Measurements from ENCODE around the gene IRF4.

The IRF4 gene

DNA sequence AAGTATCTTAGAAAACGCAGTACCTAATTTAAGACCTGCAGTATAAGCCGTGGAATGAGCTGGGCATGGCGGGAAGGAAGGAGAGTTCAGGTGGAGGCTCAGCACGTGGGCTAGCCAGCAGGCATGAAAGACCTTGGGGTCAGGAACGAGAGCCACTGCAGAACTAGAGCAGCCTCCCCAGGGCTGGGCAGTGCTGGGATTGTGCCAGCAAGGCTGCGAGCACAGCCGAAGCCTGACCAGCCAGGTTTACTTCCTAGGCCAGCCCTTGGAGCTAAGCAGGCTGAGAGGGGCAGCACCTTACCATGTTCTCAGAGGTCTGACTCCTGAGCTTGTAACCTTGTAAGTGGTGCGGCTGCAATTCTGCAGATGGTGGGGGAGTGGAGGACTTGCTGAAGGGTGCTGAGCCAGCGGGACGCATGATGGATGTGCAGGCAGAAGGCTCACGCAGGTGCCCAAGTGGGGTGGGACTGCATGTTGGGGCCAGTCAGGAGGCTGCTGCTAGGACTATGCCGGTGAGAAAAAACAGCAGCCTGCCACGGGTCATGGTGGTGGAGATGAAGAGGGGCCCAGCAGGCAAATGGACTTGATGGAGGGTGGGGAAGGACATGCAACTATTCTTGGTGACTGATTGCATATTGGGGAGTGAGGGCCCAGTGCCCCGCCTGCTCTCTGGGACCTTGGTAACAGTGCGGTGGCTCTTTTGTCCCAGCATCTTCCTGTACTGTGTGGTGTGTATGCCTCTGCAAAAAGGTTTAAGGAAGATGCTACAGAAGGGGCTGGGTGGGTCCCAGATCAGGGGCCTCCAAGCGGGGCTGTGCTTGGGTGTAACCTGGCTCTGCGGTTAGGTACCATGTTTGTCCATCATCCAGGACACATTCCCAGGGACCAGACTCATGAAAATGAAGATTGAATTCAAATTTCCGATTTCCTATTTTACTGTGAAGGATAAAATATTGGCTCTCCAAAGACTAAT, 37.6 kb upstream of the IRF4 start:
- H3K27ac ChIP-seq (ENCODE audit: insufficient read depth, low read length, poor library complexity, severe bottlenecking), result no peak overlapping the region
- H3K4me3 ChIP-seq (ENCODE audit: insufficient read depth, low read depth, low read length, poor library complexity, severe bottlenecking), result no peak overlapping the region
- DNase-seq, result no peak
- no peaks in the 10 kb centered on the region for H3K27me3 ChIP-seq (replicated peaks; ENCODE audit: control insufficient read depth, insufficient read depth, low read length, poor library complexity, severe bottlenecking)
- no peaks in the 10 kb centered on the region for H3K4me1 ChIP-seq (ENCODE audit: control insufficient read depth, insufficient read depth, low read length, poor library complexity, severe bottlenecking)
- peaks cover 5% of the 10 kb centered on the region for H3K36me3 ChIP-seq (ENCODE audit: control insufficient read depth, insufficient read depth, low read length)
- H3K9me3 ChIP-seq (ENCODE audit: control insufficient read depth, low read length), result no peaks in the 10 kb centered on the region

DNA sequence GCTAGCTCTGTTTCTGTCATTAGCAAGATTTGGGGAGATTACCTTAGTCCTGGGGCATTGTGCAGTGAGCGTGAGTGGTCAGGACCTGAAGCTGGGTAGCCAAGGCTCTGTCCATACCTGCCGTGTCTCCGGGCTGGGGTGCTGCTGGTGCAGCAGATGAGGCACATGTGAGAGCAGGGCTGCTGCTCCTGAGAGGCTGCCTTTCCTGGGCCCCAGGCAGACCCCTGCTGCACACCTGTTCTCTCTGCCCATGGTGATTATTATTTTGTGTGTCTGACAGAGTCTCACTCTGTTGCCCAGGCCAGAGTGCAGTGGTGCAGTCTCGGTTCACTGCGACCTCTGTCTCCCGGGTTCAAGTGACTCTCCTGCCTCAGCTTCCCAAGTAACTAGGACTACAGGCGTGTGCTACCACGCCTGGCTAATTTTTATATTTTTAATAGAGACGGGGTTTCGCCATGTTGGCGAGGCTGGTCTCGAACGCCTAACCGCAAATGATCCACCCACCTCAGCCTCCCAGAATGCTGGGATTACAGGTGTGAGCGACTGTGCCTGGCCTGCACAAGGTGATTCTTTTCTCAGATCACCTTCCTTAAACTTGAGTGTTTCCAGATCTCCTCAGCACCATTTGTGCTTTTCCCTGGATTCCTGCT, 36.8 kb upstream of the IRF4 start:
- Histone ChIP-seq H3K4me1 (ENCODE audit: control insufficient read depth, insufficient read depth, low read length, poor library complexity, severe bottlenecking) (no peaks in the 10 kb centered on the region), H3K27ac (ENCODE audit: insufficient read depth, low read length, poor library complexity, severe bottlenecking) (no peak overlapping the region), H3K36me3 (ENCODE audit: control insufficient read depth, insufficient read depth, low read length) (peaks cover 5% of the 10 kb centered on the region), H3K27me3 (replicated peaks; ENCODE audit: control insufficient read depth, insufficient read depth, low read length, poor library complexity, severe bottlenecking) (no peaks in the 10 kb centered on the region), H3K4me3 (ENCODE audit: insufficient read depth, low read depth, low read length, poor library complexity, severe bottlenecking) (no peak overlapping the region), H3K9me3 (ENCODE audit: control insufficient read depth, low read length) (no peaks in the 10 kb centered on the region)
- DNase-seq, result no peak

DNA sequence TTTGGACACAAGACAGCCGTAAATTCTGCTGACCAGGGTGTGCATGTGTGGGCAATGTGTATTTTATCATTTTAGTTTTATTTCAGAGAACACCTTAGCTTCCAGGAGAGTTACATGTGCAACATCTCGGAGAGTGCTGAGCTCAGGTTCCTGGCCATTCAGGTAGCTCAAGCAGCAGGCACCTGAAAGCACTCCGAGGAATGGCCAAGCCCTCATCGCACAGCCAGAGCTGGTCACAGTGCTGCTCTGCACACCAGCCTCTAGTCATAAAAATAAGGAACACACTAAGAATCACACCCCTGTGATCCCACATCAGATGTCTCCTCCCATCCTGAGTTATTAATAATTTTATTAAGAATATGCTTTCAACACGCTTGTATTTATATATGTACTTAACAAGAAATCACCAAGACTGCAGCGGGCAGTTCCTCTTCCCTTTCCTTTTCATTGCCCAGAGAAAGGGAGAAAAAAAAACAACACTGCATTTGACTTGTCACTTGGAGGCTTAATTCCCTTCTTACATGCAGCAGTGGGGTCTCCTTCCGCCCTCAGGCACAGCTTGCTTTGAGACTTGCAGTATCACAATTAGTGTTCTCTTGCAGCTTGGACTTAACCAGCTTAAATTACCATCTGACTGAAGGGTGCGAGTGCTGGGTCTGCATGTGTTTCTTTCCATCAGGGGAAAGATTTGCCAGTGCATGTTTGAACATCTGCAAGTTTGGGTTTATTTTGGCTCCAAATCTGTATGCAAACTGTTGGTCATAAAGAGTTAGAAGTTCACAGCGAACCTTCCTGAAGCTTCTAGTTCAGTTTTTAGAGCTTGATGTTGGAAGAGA, 36.0 kb upstream of the IRF4 start:
- Histone ChIP-seq H3K9me3 (ENCODE audit: control insufficient read depth, low read length) (no peaks in the 10 kb centered on the region), H3K4me1 (ENCODE audit: control insufficient read depth, insufficient read depth, low read length, poor library complexity, severe bottlenecking) (no peaks in the 10 kb centered on the region), H3K4me3 (ENCODE audit: insufficient read depth, low read depth, low read length, poor library complexity, severe bottlenecking) (no peak overlapping the region), H3K27ac (ENCODE audit: insufficient read depth, low read length, poor library complexity, severe bottlenecking) (no peak overlapping the region), H3K27me3 (replicated peaks; ENCODE audit: control insufficient read depth, insufficient read depth, low read length, poor library complexity, severe bottlenecking) (no peaks in the 10 kb centered on the region), H3K36me3 (ENCODE audit: control insufficient read depth, insufficient read depth, low read length) (no peaks in the 10 kb centered on the region)
- DNase-seq, result no peak

DNA sequence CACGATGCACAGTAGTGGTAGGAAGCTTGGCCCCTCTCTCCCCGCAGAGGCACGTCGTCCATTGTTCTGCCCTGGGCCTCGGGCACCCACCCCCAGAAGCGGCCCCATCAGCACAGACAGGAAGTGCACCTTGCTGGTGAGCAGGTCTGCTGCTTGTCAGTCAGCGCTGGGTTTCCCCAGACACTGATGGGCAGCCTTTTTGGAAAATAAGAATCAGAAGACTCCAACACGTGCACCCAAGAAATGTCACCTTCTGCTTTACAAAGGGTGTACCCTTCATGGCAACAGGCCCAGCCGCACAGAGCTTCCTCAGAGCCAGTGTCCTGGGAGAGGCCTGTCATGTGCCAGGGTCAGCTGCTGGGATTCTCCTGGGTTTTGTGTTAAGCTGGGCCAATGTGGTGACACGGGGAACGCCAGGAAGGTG, 34.7 kb upstream of the IRF4 start:
- no peaks in the 10 kb centered on the region for H3K9me3 ChIP-seq (ENCODE audit: control insufficient read depth, low read length)
- no peaks in the 10 kb centered on the region for H3K27me3 ChIP-seq (replicated peaks; ENCODE audit: control insufficient read depth, insufficient read depth, low read length, poor library complexity, severe bottlenecking)
- H3K36me3 ChIP-seq (ENCODE audit: control insufficient read depth, insufficient read depth, low read length), result no peaks in the 10 kb centered on the region
- no peak overlapping the region for H3K27ac ChIP-seq (ENCODE audit: insufficient read depth, low read length, poor library complexity, severe bottlenecking)
- no peak overlapping the region for H3K4me3 ChIP-seq (ENCODE audit: insufficient read depth, low read depth, low read length, poor library complexity, severe bottlenecking)
- H3K4me1 ChIP-seq (ENCODE audit: control insufficient read depth, insufficient read depth, low read length, poor library complexity, severe bottlenecking), result no peaks in the 10 kb centered on the region
- no peak for DNase-seq

DNA sequence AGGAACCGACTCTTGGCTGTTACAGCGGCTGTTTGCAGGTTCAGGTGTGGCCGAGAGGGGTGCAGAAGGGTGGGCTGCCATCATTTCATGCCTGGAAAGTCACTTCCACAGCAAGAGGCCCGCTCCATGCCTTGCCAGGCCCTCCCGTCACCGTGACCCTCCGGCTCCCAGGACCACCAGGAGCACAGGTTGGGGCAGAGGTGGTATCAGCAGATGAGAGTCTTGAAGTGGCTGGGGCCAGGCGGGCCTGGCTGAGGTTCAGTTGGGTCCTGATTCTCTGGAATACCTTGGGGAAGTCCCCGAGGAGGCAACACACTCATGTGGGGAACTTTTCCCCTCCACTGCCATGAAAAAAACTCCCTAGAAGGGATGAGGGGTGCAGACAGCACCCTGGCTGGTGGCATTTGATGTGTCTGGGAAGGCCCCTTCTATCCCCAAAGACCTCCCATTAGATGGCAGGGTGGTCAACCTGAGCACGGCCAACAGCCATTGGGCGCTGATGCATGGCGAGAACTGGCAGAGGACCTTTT, 34.2 kb upstream of the IRF4 start:
- Histone ChIP-seq H3K4me1 (ENCODE audit: control insufficient read depth, insufficient read depth, low read length, poor library complexity, severe bottlenecking) (no peaks in the 10 kb centered on the region), H3K27me3 (replicated peaks; ENCODE audit: control insufficient read depth, insufficient read depth, low read length, poor library complexity, severe bottlenecking) (no peaks in the 10 kb centered on the region), H3K9me3 (ENCODE audit: control insufficient read depth, low read length) (no peaks in the 10 kb centered on the region)

DNA sequence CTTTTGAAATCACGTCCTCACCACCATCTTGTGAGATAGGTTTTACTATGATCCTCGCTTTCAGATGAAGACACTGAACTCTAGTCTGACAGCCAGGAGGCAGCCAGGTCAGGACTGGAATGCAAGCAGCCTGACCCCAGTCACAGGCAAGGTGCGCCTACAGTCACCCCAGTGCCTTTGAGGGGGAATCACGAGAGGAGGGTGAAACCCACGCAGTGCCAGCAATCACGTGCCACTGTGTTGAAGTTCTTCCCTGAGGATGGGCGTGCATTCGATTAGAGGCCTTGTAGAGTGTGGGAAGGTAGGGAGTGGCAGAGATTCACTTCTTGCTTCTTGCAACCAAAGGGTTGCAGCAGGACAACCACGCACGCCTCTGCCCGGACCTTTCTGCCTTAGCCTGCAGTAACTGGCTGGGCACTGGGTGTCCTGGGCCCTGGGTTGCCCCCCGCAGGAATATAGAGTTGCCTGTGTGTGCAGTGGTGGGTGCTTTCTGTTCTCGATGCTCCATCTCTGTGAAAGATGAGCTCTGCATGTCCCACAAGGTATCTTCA, 33.7 kb upstream of the IRF4 start:
- Histone ChIP-seq H3K27ac (ENCODE audit: insufficient read depth, low read length, poor library complexity, severe bottlenecking) (no peak overlapping the region), H3K9me3 (ENCODE audit: control insufficient read depth, low read length) (no peaks in the 10 kb centered on the region), H3K36me3 (ENCODE audit: control insufficient read depth, insufficient read depth, low read length) (no peaks in the 10 kb centered on the region), H3K4me3 (ENCODE audit: insufficient read depth, low read depth, low read length, poor library complexity, severe bottlenecking) (no peak overlapping the region), H3K4me1 (ENCODE audit: control insufficient read depth, insufficient read depth, low read length, poor library complexity, severe bottlenecking) (no peaks in the 10 kb centered on the region), H3K27me3 (replicated peaks; ENCODE audit: control insufficient read depth, insufficient read depth, low read length, poor library complexity, severe bottlenecking) (no peaks in the 10 kb centered on the region)
- no peak for DNase-seq

More for the DNA sequence above, 34.2 kb upstream of the IRF4 start:
- DNase-seq, result no peak
- Histone ChIP-seq H3K4me3 (ENCODE audit: insufficient read depth, low read depth, low read length, poor library complexity, severe bottlenecking) (no peak overlapping the region), H3K36me3 (ENCODE audit: control insufficient read depth, insufficient read depth, low read length) (no peaks in the 10 kb centered on the region), H3K27ac (ENCODE audit: insufficient read depth, low read length, poor library complexity, severe bottlenecking) (no peak overlapping the region)

DNA sequence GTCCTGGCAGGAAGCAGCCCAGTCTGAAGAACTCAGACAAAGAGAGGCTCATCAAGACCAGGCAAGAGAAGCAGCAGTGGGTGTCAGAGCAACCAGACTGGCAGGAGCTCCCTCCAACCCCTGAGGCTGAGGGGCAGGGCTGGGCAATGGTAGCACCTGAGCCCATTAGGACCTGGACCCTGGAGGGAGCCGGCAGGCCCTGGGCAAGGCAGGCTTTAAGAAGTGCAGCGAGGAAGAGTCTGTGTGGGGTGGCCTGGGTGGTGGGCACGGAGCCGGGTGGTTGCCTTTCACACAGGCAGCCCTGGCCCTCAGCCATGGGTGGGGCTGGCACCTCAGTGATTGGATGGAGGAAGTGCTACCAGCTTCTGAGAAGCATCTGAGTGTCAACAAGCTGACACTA, 33.1 kb upstream of the IRF4 start:
- Histone ChIP-seq H3K4me3 (ENCODE audit: insufficient read depth, low read depth, low read length, poor library complexity, severe bottlenecking) (no peak overlapping the region), H3K9me3 (ENCODE audit: control insufficient read depth, low read length) (no peaks in the 10 kb centered on the region), H3K4me1 (ENCODE audit: control insufficient read depth, insufficient read depth, low read length, poor library complexity, severe bottlenecking) (no peaks in the 10 kb centered on the region), H3K27ac (ENCODE audit: insufficient read depth, low read length, poor library complexity, severe bottlenecking) (no peak overlapping the region), H3K36me3 (ENCODE audit: control insufficient read depth, insufficient read depth, low read length) (no peaks in the 10 kb centered on the region), H3K27me3 (replicated peaks; ENCODE audit: control insufficient read depth, insufficient read depth, low read length, poor library complexity, severe bottlenecking) (no peaks in the 10 kb centered on the region)
- no peak for DNase-seq

DNA sequence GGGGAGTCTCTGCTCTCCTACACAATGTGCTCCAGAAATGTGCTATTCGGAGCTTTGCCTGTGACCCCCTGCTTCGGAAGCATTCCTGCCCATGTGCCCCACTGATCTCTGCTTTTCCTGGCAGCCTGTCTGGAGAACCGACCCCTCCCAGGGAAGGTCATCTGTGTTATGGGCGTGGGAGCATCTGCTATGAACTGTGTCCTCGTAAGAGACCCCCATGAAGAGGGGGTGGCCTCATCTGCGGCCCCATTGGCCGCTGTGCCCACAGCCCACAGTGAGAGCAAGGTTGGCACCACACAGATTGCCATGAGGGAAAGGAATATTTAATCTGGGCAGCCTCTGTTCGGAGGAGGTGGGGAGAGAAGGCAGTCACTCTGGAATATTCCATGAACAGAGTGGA, 32.7 kb upstream of the IRF4 start:
- Histone ChIP-seq H3K27ac (ENCODE audit: insufficient read depth, low read length, poor library complexity, severe bottlenecking) (no peak overlapping the region), H3K9me3 (ENCODE audit: control insufficient read depth, low read length) (no peaks in the 10 kb centered on the region), H3K4me3 (ENCODE audit: insufficient read depth, low read depth, low read length, poor library complexity, severe bottlenecking) (no peak overlapping the region), H3K4me1 (ENCODE audit: control insufficient read depth, insufficient read depth, low read length, poor library complexity, severe bottlenecking) (no peaks in the 10 kb centered on the region), H3K36me3 (ENCODE audit: control insufficient read depth, insufficient read depth, low read length) (no peaks in the 10 kb centered on the region), H3K27me3 (replicated peaks; ENCODE audit: control insufficient read depth, insufficient read depth, low read length, poor library complexity, severe bottlenecking) (no peaks in the 10 kb centered on the region)
- DNase-seq, result no peak

DNA sequence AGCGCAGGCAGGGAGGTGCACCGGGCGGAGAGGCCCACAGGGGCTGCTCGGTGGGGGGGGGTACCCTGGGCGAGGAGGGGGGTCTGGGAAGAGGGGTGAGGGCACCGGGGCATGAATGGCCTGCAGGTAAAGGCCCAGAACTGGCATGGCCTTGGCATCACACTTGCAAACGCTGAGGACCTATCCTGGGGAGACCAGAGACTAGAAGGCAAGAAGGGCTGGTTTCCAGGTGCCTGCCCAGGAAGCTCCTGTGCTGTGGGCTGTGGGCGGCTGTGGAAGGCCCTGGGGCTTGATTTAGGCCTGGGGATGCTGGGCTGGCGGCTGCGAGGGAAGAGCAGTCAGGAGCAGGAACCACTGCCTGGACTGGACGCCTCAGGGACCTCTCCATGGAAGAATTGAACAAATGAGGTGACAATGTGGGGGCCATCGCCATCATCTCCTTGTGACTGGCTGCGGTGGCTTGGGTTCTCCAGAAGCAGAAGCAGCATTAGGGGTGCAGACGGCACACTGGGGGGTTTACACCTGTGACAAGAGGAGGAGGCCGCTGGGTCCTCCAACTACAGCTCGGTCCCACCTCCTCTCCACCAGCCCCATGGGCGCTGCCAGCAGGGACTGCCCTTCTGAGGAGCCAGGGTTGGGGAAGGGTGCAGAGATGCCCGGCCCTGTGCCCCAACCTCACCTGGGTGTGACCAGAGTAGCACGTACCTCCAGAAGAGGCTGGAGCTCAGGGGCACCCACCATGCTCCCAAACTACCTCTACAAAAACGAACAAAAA, 32.1 kb upstream of the IRF4 start:
- no peak overlapping the region for H3K4me3 ChIP-seq (ENCODE audit: insufficient read depth, low read depth, low read length, poor library complexity, severe bottlenecking)
- H3K36me3 ChIP-seq (ENCODE audit: control insufficient read depth, insufficient read depth, low read length), result no peaks in the 10 kb centered on the region
- H3K27me3 ChIP-seq (replicated peaks; ENCODE audit: control insufficient read depth, insufficient read depth, low read length, poor library complexity, severe bottlenecking), result no peaks in the 10 kb centered on the region
- H3K4me1 ChIP-seq (ENCODE audit: control insufficient read depth, insufficient read depth, low read length, poor library complexity, severe bottlenecking), result no peaks in the 10 kb centered on the region
- DNase-seq, result no peak
- no peaks in the 10 kb centered on the region for H3K9me3 ChIP-seq (ENCODE audit: control insufficient read depth, low read length)
- no peak overlapping the region for H3K27ac ChIP-seq (ENCODE audit: insufficient read depth, low read length, poor library complexity, severe bottlenecking)
